ENCODE measurements around the gene PPP1R37. TPM values are rescaled to one million over a fixed set of nuclear protein-coding genes. Genes with fewer than 3 reads are reported as not detected.

Gene PPP1R37
- total RNA-seq, 4 donors from 2014 or later = 13.6 to 23.7 (median 19.4) TPM

DNA sequence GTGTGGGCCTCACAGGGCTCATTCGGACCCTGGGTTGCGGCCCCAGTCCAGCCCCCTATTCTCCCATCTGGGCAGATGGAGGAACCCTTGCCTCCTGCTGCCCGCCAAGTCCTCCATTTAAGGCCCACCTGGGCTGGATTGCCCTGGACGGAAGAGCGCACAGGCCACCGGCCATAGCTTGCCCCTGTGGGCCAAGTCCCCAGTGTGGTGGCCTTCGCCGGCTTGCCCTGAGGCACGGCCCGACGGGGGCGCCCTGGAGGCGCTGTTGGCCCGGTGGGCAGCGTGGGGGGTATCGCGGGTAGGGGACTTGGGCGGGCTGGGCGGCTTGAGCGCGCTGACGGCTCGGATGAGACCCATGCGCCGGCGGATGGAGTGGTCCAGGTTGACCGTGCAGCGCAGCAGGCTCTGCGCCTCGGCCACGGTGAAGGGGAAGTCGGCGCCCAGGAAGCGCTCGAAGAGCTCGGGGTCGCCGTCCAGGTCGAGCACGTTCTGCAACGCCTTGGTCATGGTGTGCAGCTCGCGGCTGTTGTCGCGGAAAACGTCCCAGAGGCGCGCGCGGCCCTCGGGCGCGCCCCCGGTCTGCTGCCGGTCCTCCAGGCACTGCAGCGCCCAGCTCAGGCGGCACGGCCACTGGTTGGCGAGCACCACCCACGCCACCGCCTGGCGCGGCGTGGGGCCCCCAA lies 59.0 kb downstream of the PPP1R37 start:
- no peak for DNase-seq (ENCODE audit: low spot score)
- TF ChIP-seq, protein P1, sequence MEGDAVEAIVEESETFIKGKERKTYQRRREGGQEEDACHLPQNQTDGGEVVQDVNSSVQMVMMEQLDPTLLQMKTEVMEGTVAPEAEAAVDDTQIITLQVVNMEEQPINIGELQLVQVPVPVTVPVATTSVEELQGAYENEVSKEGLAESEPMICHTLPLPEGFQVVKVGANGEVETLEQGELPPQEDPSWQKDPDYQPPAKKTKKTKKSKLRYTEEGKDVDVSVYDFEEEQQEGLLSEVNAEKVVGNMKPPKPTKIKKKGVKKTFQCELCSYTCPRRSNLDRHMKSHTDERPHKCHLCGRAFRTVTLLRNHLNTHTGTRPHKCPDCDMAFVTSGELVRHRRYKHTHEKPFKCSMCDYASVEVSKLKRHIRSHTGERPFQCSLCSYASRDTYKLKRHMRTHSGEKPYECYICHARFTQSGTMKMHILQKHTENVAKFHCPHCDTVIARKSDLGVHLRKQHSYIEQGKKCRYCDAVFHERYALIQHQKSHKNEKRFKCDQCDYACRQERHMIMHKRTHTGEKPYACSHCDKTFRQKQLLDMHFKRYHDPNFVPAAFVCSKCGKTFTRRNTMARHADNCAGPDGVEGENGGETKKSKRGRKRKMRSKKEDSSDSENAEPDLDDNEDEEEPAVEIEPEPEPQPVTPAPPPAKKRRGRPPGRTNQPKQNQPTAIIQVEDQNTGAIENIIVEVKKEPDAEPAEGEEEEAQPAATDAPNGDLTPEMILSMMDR (IDR thresholded peaks at IDR 0.05) = no peak
- ATAC-seq (ENCODE audit: low FRiP score) = no peak

DNA sequence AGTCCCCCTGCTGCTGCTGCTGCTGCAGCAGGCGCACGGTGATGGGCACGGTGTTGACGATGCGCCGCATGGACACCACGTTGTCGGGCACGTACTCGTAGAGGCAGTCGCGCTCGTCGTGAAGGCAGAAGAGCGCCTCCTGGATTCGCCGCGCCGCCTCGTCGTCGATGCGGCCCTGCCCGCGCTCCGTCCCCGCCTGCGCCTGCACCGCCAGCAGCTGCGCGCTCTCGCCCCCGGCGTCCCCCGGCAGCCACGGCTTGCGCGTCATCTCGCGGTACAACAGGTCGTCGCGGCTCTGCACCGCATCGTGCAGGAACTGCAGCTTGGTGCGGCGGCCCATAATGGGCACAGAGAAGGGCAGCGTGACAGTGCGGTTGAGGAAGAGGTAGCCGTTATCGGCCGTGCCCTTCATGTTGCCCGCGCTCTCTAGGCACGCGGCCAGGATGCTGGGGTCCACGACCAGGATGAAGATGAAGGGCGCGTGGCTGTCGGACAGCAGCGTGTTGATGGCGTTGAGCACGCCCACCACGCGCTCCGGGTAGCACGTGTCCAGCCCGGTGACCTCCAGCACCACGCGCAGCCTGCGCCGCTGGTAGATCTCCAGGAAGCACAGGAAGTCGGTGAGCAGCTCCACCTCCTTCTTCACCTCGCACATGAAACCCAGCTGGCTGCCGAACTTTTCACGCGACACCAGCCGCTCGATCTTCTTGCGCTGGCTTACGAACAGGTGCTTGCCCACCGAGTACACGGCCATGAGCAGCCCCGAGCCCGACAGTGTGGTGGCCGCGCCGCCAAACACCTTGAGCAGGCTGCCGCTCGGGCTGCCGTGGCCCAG lies 59.7 kb downstream of the PPP1R37 start:
- ATAC-seq (ENCODE audit: low FRiP score) (peak; percentile 23), DNase-seq (ENCODE audit: low spot score) (no peak)
- TF ChIP-seq, protein P1 (IDR thresholded peaks at IDR 0.05) = no peak

DNA sequence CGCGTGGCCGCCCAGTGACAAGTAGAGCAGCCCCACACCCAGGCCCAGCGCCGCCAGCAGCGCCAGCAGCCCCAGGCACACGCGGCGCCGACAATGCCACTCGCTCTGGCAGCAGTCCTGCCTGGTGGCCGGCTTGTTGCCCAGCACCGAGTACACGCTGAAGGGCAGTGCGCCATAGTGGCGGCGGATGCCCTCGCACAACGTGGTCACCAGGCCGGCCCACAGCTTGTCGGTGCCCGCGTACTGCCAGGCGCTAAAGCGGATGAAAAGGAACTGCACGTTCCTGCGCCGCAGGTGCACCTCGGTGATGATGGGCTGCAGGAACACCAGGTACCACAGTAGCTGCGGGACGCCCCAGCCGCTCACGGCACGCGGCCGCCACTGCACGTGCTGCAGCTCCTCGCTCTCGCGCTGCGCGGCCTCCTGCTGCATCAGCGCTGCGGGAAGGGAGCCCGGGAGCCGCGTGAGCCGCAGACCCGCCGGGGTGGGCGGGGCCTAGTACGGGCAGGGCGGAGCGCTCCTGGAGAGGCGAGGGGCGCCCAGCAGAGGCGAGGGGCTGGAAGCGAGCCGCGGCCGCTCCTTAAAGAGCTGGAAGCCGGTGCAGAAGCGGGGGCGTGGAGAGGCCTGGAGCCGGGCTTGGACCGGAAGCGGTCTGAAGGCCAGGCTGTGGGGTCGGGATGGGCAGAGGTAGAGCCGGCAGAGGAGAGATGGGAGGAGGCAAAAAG lies 60.5 kb downstream of the PPP1R37 start:
- DNase-seq (ENCODE audit: low spot score) (no peak), ATAC-seq (ENCODE audit: low FRiP score) (peak; percentile 54)
- TF ChIP-seq, protein P1 (IDR thresholded peaks at IDR 0.05) = no peak

DNA sequence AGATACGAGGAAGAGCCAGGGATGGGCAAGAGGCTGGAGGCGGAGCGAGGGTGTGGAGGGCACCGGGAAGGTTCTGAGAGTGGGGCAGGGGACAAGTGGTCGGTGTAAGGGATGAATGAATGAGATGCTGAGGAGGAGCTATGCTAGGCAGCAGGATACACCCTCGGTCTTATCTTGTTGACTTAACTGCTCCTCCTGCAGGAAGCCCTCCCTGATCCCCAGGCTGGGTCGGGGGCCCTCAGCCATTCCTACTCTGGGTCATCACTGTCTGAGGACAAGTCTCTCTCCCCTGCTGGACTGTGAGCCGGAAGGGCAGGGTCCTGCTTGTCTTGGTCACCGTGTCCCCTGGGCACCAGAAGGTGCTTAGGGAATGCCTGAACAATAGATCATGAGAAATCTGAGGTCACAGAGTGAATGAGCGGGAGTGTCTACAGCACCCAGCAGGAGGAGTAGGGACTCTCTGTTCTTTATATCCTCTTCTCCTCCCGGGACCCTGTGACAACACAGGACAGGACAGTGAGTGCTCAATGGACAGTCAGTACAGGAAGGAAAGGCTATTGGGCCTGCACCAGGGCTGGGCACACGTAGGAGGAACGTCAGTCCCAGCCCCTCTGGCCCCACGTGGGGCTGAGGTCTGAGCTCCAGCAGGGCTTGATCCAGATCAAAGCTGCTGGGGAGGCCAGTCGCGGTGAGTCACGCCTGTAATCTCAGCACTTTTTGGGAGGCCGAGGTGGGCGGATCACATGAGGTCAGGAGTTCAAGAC lies 61.3 kb downstream of the PPP1R37 start:
- TF ChIP-seq, protein P1 (IDR thresholded peaks at IDR 0.05) = no peak
- no peak for DNase-seq (ENCODE audit: low spot score)
- ATAC-seq (ENCODE audit: low FRiP score) = peak; percentile 14

DNA sequence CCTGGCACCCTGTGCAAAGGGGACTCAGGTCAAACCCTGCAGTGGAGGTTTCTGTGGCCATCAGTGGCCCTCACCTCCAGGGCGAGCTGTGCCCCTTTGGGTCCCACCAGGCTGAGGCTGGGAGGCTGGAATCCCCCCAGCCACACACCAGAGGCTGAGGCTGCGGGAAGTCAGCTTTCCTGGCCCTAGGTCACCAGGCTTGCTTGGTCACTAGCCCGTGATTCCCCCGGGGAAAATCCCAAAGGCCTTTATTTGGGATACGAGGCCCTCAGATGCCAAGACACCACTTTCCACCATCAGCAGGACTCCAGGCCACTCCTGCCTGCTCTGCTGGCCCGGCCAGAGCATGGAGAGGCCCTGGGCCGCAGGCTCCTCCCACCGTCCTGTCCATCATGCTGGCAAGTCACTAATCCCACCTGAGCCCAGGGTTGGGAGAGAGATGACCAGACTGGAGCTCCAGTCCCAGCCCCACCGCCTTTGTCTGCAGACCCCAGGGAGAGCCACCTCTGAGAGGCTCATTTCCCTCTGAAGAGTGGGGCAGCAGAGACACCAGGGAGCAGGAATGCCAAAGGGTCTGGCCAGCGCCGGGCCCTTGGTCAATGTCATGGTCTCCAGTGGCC lies 63.1 kb downstream of the PPP1R37 start:
- DNase-seq (ENCODE audit: low spot score) (no peak), ATAC-seq (ENCODE audit: low FRiP score) (no peak)
- TF ChIP-seq, protein P1 (IDR thresholded peaks at IDR 0.05) = no peak

DNA sequence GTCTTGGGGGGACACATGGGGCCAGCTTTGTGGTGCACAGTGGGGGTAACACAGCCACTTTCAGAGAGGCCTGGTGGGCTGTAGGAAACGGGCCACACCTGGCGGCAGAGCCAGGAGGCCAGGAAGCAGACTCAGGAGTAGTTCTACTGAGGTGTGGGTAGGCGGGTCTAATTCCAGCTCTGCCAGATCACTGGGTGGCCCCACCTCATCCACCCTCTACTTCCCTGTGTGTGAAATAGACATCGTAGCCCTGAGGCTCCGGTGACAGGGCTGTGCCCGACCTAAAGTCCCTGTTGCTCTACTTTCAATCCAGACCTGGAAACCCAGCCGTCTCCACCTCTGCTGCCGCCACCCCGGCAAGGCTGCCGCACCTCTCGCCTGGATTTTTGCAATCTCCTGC lies 63.8 kb downstream of the PPP1R37 start:
- TF ChIP-seq, protein P1 (IDR thresholded peaks at IDR 0.05) = no peak
- DNase-seq (ENCODE audit: low spot score) (no peak), ATAC-seq (ENCODE audit: low FRiP score) (no peak)

Data from omental fat pad (tissue), 4 donors.